NK-92 treated with Interleukin-12 subunit alpha and Interleukin-12 subunit beta, amount 100 ng/mL, for 24 hours (cell line): Measurements from ENCODE around the gene MYCBP.
"Not testable (repeated sequence)": the region's sequence is repeated elsewhere in the genome, so short reads cannot be mapped to it uniquely, and the experiment has no call there.

Experiments
- DNase-seq: peaks from one replicate; lab custom pipeline; 2025; lab: John Stamatoyannopoulos, UW

MYCBP gene, protein sequence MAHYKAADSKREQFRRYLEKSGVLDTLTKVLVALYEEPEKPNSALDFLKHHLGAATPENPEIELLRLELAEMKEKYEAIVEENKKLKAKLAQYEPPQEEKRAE

DNA sequence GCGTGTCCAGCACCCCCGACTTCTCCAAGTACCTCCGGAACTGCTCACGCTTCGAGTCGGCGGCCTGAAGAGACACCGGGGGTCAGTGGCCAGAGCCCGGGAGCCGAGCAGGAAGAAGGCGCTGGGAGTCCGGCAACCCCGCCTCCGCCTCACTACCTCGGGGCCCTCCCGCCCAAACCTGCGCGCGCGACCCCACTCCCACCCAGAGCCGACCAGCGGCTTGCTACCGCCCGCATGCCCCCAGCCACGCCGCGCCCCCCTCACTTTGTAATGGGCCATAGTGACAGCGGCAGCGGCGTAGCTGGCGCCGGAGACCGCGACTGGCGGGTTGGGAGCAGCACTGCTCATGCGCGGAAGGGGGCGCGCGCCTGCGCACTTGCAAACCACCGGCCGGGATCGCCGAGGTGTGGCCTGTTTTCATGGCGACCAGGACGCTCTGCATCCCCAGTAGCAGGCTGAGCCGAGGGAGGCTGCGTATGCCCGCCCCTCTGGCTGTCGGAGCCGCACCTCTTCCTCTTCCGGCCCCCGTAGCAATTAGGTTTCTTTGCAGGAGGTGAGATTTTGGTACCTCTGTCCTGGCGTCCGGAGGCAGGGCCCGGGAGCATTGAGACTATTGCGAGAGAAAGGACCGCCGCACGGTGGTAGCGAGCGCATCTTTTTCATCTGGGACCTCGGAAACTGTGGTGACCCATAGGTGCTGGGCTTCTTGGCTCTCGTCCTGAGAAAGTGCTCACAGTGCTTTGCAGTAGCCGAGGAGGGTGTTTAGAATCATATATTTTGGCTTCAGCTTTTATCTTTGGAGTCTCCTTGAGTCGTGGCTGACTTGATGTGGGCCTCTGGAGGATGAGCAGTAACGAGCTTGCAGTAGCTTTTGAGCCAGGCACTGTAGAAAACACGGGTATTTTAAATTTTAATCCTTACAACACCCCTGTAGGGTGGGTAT lies at the start of gene MYCBP:
TSS of gene MYCBP (minus strand) at position 322 of the 943 bp plus-strand sequence. CDS start at position 279, 43 bp downstream.
- peak; percentile 96 for DNase-seq

GRCh38 chr1:38919130-38919529 lies 46.0 kb upstream of the MYCBP start:
- no peak for DNase-seq

DNA sequence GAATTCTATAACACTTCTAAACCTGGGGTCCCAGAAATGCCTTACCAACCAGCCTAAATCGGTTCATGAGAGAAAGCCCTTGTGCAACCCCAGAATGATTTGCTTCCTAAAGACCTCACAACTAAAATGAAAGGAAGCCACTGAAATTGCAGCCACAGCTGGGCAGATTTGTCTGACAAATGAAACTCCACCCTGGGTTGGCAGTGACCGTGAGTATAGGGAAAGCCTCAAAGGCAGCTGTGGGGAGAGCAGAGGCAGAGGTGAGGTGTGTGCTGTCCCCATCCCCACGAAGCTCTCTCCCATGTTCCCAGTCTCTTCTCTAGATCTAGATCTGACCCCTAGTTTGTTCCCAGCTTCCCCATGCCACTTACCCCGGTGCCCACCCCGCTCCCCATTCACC lies 45.4 kb upstream of the MYCBP start:
- no peak for DNase-seq

GRCh38 chr1:38917772-38918171 lies 44.6 kb upstream of the MYCBP start:
- DNase-seq = no peak

DNA sequence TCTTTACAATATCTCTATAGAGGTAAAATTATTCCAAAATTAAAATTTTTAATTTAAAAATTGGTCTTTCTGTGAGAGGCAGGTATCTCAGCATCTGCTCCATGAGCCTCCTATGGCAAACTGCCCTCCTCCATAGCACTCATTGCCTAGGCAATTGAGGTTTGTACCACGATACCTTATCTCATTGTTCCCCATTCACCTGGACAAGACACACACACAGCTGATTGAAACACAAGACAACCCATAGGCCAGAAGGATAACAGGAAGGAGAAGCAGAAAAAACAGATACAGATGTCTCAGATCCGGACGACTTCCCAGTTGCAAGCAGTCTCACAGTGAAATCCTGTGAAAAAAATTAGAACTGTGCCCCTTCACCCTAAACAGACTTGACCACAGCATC lies 44.2 kb upstream of the MYCBP start:
- DNase-seq = no peak

DNA sequence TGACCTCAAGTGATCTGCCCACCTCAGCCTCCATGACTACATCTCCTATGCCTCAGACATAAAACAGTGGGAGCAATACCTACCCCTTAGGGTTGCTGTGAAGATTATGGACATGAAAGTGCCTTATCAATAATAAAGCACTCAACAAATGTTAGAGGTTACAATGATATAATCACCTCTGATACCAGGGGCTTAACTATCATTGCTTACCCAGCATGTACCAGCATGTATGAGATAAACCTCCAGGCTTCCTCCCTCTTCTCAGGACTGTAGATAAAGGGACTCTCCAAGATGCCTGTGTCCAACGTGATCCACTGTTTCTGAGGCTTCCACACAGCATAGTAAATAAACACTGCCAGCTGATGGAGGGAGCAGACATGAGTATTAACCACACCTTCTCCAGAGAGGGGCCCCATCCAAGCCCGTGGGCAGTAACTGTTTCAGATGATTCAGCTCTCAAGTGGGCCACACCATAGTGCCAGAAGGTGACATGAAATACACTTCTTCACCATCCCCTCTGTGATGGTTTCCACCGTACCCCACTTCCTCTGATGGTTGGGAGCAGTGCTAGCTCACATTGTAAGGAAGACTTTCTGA lies 42.3 kb upstream of the MYCBP start:
- no peak for DNase-seq

DNA sequence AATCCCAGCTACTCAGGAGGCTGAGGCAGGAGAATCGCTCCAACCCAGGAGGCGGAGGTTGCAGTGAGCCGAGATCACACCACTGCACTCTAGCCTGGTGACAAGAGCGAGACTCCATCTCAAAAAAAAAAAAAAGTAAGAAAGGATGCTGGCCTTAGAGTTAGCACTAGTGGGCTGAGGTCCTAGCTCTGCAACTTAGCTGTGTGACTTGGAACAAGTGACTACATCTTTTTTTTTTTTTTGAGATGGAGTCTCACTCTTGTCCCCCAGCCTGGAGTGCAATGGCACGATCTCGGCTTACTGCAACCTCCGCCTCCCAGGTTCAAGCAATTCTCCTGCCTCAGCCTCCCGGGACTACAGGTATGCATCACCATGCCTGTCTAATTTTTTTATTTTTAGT lies 41.8 kb upstream of the MYCBP start:
- not testable (repeated sequence) for DNase-seq

- no peak for DNase-seq
These were observed 35.7 kb upstream of the MYCBP start for GRCh38 chr1:38908821-38909220.

- DNase-seq = no peak
These were observed 32.8 kb upstream of the MYCBP start for GRCh38 chr1:38905985-38906384.

- no peak for DNase-seq
These were observed 26.4 kb upstream of the MYCBP start for GRCh38 chr1:38899560-38899959.

DNA sequence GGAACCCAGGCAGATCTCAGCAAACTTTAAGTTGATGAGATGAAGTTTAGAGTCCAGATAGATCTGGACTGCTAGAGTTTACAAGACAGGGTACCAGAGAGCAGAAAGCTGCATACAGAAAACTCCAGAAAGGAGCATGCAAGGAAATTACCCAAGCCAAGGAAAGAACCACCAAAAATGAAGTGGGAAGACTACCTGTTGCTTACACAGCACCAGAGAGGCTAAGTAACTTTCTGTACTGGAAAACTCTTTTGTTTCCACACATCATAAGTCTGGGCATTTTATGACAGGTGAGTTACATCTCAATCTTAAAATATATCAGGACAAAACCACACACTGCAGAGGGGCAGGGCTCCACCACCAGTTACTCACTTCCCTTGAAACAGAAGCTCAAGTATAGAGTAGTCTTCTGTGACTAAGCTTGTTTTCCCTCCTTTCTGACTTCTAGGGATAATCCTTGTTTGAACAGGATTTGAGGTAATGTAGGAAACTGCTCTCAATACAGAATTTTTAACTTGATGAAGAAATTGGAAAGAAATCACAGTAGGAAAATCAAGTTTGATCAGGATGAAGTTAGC lies 25.6 kb upstream of the MYCBP start:
- no peak for DNase-seq

DNA sequence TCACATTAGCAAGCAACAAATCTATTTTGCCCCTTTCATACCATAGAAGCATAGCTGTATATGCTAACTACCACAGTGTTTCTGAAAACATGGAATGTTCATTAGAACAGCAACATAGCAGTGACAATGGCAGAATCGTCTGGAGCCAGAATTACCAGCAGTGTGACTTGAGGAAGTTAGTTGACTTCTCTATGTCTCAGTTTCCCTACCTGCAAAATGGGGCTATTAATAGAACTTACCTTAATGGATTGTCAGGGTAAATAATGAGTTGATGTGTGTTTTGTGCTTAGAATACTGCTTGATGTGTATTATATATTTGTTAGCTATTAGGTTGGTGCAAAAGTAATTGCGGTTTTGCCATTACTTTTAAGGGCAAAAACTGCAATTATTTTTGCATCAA lies 23.0 kb upstream of the MYCBP start:
- no peak for DNase-seq

DNA sequence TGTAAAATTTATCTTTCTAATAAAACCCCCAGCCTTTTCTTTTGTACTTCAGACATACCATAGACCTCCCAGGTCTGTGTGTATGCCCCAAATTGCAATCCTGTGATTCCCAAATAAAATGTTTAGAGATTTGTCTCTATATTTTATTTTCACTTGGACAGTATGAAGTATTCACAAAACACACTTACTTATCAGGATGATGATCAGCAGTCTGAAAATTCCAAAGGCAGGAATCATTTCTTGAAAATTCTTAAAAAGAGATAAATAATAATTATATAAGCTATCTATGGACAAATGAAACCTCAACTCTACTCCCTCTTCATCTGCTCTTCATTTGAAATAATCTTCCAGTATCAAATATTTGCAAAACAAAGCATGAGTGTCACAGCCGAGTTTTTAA lies 19.8 kb upstream of the MYCBP start:
- DNase-seq = no peak

- no peak for DNase-seq
These were observed 18.6 kb upstream of the MYCBP start for GRCh38 chr1:38891753-38892152.

GRCh38 chr1:38889589-38889988 lies 16.4 kb upstream of the MYCBP start:
- DNase-seq = no peak

- no peak for DNase-seq
These were observed 15.5 kb upstream of the MYCBP start for GRCh38 chr1:38888423-38889333.

DNA sequence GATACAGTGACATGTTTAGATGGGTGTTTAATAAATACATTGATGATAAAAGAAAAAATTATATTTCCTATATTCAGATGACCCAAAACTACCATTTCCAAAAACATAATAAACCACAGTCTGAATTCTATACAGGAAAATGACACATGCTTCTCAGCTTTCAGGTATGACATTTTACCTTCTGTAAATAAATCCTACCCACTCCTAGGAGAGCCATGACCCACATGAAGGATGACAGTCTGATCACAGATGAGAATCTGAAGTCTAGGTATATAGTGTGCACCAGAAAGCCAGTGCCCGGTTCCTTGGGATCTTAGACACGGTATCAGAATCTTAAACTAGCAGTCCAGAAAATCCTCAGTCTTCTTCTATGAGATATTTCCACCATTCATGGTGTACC lies 11.9 kb upstream of the MYCBP start:
- DNase-seq = no peak

- DNase-seq = no peak
These were observed 8.3 kb upstream of the MYCBP start, which contains the start of gene GJA9 for GRCh38 chr1:38881487-38881886. Gene GJA9 (minus strand): TSS chr1:38881587. CDS start chr1:38876098, 5,489 bp downstream.

GRCh38 chr1:38875811-38876210 lies 2.7 kb upstream of the MYCBP start:
- no peak for DNase-seq

DNA sequence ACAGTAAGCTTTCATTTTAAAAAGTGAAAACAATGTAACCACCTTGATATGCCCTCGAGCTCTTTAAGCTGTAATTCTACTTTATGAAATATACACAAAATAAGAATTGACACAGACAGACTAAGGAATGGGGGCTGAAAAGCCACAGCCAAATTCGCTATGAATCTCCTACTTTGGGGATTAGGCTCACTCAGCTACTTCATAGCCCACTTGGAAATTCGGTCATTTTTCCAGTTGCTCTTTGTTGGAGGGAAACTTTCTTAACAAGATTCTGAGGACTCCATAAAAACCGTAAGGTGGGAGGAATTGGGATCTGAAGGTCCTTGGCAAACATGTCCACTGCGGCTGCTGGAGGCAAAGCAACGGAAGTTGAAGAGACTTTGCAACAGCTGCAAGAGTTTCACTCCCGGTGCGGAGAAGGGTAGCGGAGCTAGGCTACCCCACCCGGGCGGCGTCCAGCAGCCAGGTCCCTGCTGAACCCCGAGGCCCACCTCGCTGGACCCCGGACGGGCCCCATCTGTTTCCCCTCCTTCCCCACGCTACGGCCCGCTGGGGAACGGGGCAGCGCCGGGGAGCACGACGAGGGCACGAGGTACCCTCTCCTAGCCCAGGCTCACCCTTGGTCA lies 634 bp downstream of the MYCBP start:
- no peak for DNase-seq

DNA sequence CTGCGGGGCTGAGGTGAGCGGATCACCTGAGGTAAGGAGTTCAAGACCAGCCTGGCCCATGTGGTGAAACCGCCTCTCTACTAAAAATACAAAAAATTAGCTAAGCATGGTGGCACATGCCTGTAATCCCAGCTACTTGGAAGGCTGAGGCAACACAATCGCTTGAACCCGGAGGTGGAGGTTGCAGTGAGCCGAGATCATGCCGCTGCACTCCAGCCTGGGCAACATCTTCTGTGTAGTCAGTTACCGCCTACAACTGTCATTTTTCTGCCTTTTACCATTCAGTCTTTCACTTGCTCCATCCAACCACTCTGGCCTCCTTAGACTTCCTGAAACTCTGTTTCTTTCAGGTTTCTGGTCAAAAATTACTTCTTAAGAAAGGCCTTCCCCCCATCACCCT lies 2.2 kb downstream of the MYCBP start:
- no peak for DNase-seq
